ENCODE measurements around the gene DAGLB.

GRCh38 chr7:6476596-6477317, 29.0 kb upstream of the DAGLB start:
- TF ChIP-seq, protein P1, sequence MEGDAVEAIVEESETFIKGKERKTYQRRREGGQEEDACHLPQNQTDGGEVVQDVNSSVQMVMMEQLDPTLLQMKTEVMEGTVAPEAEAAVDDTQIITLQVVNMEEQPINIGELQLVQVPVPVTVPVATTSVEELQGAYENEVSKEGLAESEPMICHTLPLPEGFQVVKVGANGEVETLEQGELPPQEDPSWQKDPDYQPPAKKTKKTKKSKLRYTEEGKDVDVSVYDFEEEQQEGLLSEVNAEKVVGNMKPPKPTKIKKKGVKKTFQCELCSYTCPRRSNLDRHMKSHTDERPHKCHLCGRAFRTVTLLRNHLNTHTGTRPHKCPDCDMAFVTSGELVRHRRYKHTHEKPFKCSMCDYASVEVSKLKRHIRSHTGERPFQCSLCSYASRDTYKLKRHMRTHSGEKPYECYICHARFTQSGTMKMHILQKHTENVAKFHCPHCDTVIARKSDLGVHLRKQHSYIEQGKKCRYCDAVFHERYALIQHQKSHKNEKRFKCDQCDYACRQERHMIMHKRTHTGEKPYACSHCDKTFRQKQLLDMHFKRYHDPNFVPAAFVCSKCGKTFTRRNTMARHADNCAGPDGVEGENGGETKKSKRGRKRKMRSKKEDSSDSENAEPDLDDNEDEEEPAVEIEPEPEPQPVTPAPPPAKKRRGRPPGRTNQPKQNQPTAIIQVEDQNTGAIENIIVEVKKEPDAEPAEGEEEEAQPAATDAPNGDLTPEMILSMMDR (IDR thresholded peaks at IDR 0.05) = no peak
- no peak for TF ChIP-seq POLR2A (IDR thresholded peaks at IDR 0.05)
